Stomach (tissue), 9 donors: ENCODE results near the gene SH2D3C. TPM values are rescaled to one million over a fixed set of nuclear protein-coding genes. Genes with fewer than 3 reads are reported as not detected.

Source experiments
- DNase-seq, 2 donors: peaks; one replicate each; pipeline versions ENCODE4 v3.0.0 to v3.0.0-alpha.2; 2013 to 2019
- H3K27ac ChIP-seq, 5 donors: fragments of 200-600 bp in 4 of 5; sonication (generic) in 4 of 5; one replicate each; pipeline ENCODE4 v1.5.1; 2013 to 2019; ENCODE audit warnings: mild to moderate bottlenecking in 1 of 5, moderate library complexity in 1 of 5
- H3K27me3 ChIP-seq, 3 donors: fragments of 200-600 bp; sonication (generic); one replicate each; pipeline ENCODE4 v1.5.1; 2017 to 2019; ENCODE audit warnings: mixed run types in 1 of 3
- H3K36me3 ChIP-seq, 4 donors: fragments of 200-600 bp; sonication (generic); 1 replicate in 3 of 4; 2 replicates in 1 of 4; pipeline ENCODE4 v1.5.1; 2016 to 2019
- H3K4me1 ChIP-seq, 4 donors: fragments of 200-600 bp; sonication (generic); one replicate each; pipeline ENCODE4 v1.5.1; 2016 to 2019
- H3K4me3 ChIP-seq, 4 donors: fragments of 200-600 bp; sonication (generic) in 3 of 4; one replicate each; pipeline ENCODE4 v1.5.1; 2016 to 2019; ENCODE audit warnings: mild to moderate bottlenecking in 1 of 4
- H3K9me3 ChIP-seq, 4 donors: fragments of 200-600 bp; sonication (generic); one replicate each; pipeline ENCODE4 v1.5.1; 2016 to 2019
- CTCF ChIP-seq, 7 experiments: fragments of 450-650 bp in 4 of 7; fragments of 200-600 bp in 3 of 7; sonication (generic) in 3 of 7; IDR thresholded peaks; one replicate each; pipeline ENCODE4 v1.5.1; 2016 to 2019; ENCODE audit warnings: antibody characterized with exemption in 7 of 7, control low read depth in 2 of 7, mild to moderate bottlenecking in 1 of 7
- EP300 ChIP-seq: sonication (generic); formaldehyde crosslinking; IDR thresholded peaks from one replicate; pipeline ENCODE4 v1.6.1; 2017; ENCODE audit warnings: antibody characterized with exemption
- POLR2A ChIP-seq, 4 donors: fragments of 450-650 bp; IDR thresholded peaks; one replicate each; pipeline ENCODE4 v1.6.1; 2016; ENCODE audit warnings: antibody characterized with exemption in 4 of 4, control low read depth in 2 of 4, mild to moderate bottlenecking in 1 of 4, moderate library complexity in 1 of 4
- POLR2AphosphoS5 ChIP-seq, 3 donors: sonication (generic); formaldehyde crosslinking; IDR thresholded peaks; one replicate each; pipeline ENCODE4 v1.6.1; 2016; ENCODE audit warnings: antibody characterized with exemption in 3 of 3
- WGBS, 5 donors: extraction: QIAGEN DNeasy Blood & Tissue Kit in 3 of 5; methylation state at CpG; one replicate each; pipeline versions ENCODE4 v1.1.5 to v1.1.7; 2013 to 2018; 5-methylcytosine and 5-hydroxymethylcytosine counted together
- intact Hi-C: fragments of 100-400 bp; cut with DNase I; formaldehyde crosslinking; loops from one replicate; pipeline ENCODE4 v1.15.1; 2023; ENCODE audit warnings: low total_unique reads
- polyA plus RNA-seq, 3 donors: library from polyadenylated mRNA; stranded (reverse); fragments of 200-250 nt; gene quantifications; one replicate each; pipeline ENCODE4 v1.2.3, GENCODE V29; 2013
- total RNA-seq, 5 donors: library from RNA; depleted of rRNA; stranded (reverse); fragments of >200 nt; gene quantifications; one replicate each; pipeline versions ENCODE4 v1.1.0 to v1.2.3, GENCODE V29; 2014 to 2016
- donor health status: healthy with polysubstance abuse.
- donor health status: Bipolar disorder and iron deficiency.
- donor health status: healthy.

SH2D3C gene
- total and polyA plus RNA-seq, 8 donors: 1.8 to 38.1 (median 4.5) TPM; not detected in 2

GRCh38 chr9:127729522-127730256 lies 48.8 kb downstream of the SH2D3C start:
- H3K36me3 ChIP-seq: peaks cover 12 to 38% (median 25%) of the 10 kb centered on the region in 4 donors
- intact Hi-C loops: loop anchor here (5.0 kb wide), 1 partner anchor 137 kb away; no protein-coding TSS in a partner anchor
- no peak overlapping the region for H3K27ac ChIP-seq
- peaks cover 0 to 2% (median 0%) of the 10 kb centered on the region in 3 donors for H3K27me3 ChIP-seq
- 86 to 97% (median 88%) methylated on average over 7 to 18 of the region's 18 CpGs for WGBS, 5 donors
- no peak for DNase-seq
- H3K4me3 ChIP-seq: no peak overlapping the region
- H3K9me3 ChIP-seq: no peaks in the 10 kb centered on the region
- H3K4me1 ChIP-seq: peaks cover 8 to 20% (median 12%) of the 10 kb centered on the region in 4 donors
- TF ChIP-seq EP300: no peak
- no peak for TF ChIP-seq POLR2A (IDR thresholded peaks at IDR 0.05)
- no peak for TF ChIP-seq POLR2AphosphoS5 (IDR thresholded peaks at IDR 0.05)
- no peak for TF ChIP-seq CTCF (IDR thresholded peaks at IDR 0.05)

- no peak for DNase-seq
- 85 to 89% (median 88%) methylated on average over 5 to 8 of the region's 8 CpGs for WGBS, 5 donors
- Histone ChIP-seq H3K4me3 (no peak overlapping the region), H3K36me3 (peaks cover 12 to 38% (median 25%) of the 10 kb centered on the region in 4 donors), H3K27me3 (peaks cover 0 to 10% (median 0%) of the 10 kb centered on the region in 3 donors), H3K4me1 (peaks cover 8 to 20% (median 13%) of the 10 kb centered on the region in 4 donors), H3K27ac (no peak overlapping the region), H3K9me3 (no peaks in the 10 kb centered on the region)
- intact Hi-C loops: no loop called here
- no peak for TF ChIP-seq POLR2A (IDR thresholded peaks at IDR 0.05)
- TF ChIP-seq EP300: no peak
- TF ChIP-seq CTCF (IDR thresholded peaks at IDR 0.05): no peak
- TF ChIP-seq POLR2AphosphoS5 (IDR thresholded peaks at IDR 0.05): no peak
These were observed 49.7 kb downstream of the SH2D3C start for GRCh38 chr9:127728808-127729207.

- Histone ChIP-seq H3K36me3 (peaks cover 5 to 22% (median 10%) of the 10 kb centered on the region in 4 donors), H3K4me3 (no peak overlapping the region), H3K27ac (no peak overlapping the region), H3K27me3 (peaks cover 0 to 12% (median 0%) of the 10 kb centered on the region in 3 donors), H3K4me1 (peaks cover 8 to 20% (median 16%) of the 10 kb centered on the region in 4 donors), H3K9me3 (no peaks in the 10 kb centered on the region)
- TF ChIP-seq EP300 (no peak), POLR2A (IDR thresholded peaks at IDR 0.05) (no peak), CTCF (IDR thresholded peaks at IDR 0.05) (no peak), POLR2AphosphoS5 (IDR thresholded peaks at IDR 0.05) (no peak)
- intact Hi-C loops: no loop called here
- WGBS, 5 donors: 64 to 87% (median 77%) methylated on average over 5 to 8 of the region's 8 CpGs
- DNase-seq: no peak
These were observed 51.6 kb downstream of the SH2D3C start for GRCh38 chr9:127726871-127727270.

- Histone ChIP-seq H3K36me3 (no peaks in the 10 kb centered on the region), H3K9me3 (no peaks in the 10 kb centered on the region), H3K4me1 (peaks cover 8 to 20% (median 16%) of the 10 kb centered on the region in 4 donors), H3K4me3 (no peak overlapping the region), H3K27ac (peak overlapping the region in 1 of 5 donors; percentile 24), H3K27me3 (peaks cover 0 to 12% (median 0%) of the 10 kb centered on the region in 3 donors)
- TF ChIP-seq POLR2A (IDR thresholded peaks at IDR 0.05): no peak
- WGBS, 5 donors: 28 to 46% (median 37%) methylated on average over 20 to 23 of the region's 23 CpGs
- DNase-seq: peak; percentile 59 to 68
- intact Hi-C loops: no loop called here
These were observed 54.5 kb downstream of the SH2D3C start for GRCh38 chr9:127724012-127724411.

GRCh38 chr9:127723444-127723843 lies 55.0 kb downstream of the SH2D3C start:
- DNase-seq: peak in 1 of 2 donors; percentile 27
- TF ChIP-seq POLR2AphosphoS5 (IDR thresholded peaks at IDR 0.05) (no peak), EP300 (no peak), POLR2A (IDR thresholded peaks at IDR 0.05) (no peak), CTCF (IDR thresholded peaks at IDR 0.05) (no peak)
- peaks cover 0 to 12% (median 0%) of the 10 kb centered on the region in 3 donors for H3K27me3 ChIP-seq
- peaks cover 8 to 20% (median 16%) of the 10 kb centered on the region in 4 donors for H3K4me1 ChIP-seq
- H3K9me3 ChIP-seq: no peaks in the 10 kb centered on the region
- H3K36me3 ChIP-seq: no peaks in the 10 kb centered on the region
- H3K27ac ChIP-seq: no peak overlapping the region
- 25 to 56% (median 40%) methylated on average over 3 to 5 of the region's 5 CpGs for WGBS, 5 donors
- H3K4me3 ChIP-seq: no peak overlapping the region
- intact Hi-C loops: no loop called here
